Measurements from ENCODE around the gene TOR1AIP2.
A peak's percentile ranks its signal among the peaks of the same experiment; 100 is the strongest.

Gene TOR1AIP2

DNA sequence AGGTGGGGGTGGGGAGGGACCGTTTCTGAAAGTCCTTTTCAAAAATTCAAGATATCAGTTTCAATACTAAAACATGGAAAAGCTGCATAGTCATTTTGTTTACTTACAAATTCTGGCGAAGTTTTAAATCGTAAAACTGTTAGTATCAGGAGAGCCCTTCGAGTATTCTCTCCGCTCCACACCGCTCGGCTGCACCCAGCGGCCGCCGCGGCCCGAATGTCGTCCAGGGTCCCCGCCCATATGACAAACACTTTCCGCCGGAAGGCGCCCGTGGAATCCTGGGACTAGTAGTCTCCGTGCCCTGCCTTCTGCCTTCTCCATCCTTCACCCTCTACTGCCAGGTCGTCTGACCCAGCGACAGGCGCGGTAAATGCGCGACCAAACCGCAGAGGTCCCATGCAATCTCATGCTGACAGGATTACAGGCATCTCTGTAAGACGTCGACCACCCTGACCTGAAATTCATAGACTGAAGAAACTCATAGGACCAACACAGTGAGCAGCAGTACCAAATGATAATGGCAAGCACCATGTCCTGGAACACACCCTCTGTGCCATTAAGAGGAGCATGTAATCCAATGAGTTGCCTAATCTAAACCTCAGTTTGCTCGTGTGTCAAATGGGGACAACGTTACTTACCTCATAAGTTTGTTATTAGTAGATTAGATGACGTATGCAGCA is at the start of gene TOR1AIP2:
TOR1AIP2 (minus strand) TSS at position 218 of the 680 bp plus-strand sequence. CDS start 25,138 bp downstream, outside the sequence.
- peak; percentile 73 to 78 for DNase-seq (ENCODE audit: low read depth in 2 of 2)

DNA sequence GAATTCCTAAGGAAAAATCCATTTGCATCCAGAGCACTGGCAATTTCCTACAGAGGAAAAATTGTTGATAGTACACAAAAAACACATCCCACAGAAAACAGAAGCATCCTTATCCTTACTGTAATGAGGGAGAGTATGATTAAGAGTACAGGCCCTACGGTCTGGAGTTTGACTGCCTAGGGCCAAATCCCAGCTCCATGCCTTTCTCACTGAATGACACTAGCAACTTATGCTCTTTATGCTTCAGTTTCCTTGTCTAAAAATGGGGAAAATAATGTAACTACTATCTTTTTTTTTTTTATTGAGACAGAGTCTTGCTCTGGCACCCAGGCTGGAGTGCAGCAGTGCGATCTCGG is 49.2 kb upstream of the TOR1AIP2 start:
- DNase-seq (ENCODE audit: low read depth in 2 of 2): no peak

DNA sequence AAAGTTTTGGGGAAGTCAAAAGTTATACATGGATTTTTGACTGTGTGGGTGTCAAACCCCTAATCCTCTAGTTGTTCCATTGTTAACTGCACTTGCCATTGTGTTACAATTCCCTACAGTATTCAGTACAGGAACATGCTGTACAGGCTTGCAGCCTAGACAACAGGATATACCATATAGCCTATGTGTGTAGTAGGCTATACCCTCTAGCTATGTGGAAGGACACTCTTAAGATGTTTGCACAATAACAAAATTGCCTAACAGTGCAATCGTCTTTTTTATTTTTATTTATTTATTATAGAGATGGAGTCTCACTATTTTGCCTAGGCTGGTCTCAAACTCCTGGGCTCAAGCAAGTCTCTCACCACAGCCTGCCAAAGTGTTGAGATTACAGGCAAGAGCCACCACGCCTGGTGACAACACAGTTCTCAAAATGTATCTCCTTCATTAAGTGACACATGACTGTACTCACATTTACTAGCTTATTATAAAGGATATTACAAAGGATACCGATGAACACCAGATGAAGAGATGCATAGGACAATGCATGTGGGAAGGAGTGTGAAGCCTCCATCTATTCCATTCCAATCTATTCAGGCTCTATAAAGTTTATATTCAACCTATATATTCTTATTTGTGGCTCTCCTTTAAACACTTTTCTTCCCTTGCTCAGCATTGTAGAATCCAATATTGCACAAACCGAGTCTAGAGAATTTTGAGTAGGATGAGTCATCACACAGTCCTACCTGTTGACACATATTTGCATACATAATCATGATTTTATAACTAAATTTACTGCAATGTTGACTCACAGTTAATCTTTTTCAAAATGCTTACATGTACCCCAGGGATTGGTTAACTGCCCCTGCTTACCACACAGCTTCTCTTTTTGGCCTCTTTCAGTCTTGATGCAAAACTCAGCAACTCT is 48.6 kb upstream of the TOR1AIP2 start:
- DNase-seq (ENCODE audit: low read depth in 2 of 2): no peak

DNA sequence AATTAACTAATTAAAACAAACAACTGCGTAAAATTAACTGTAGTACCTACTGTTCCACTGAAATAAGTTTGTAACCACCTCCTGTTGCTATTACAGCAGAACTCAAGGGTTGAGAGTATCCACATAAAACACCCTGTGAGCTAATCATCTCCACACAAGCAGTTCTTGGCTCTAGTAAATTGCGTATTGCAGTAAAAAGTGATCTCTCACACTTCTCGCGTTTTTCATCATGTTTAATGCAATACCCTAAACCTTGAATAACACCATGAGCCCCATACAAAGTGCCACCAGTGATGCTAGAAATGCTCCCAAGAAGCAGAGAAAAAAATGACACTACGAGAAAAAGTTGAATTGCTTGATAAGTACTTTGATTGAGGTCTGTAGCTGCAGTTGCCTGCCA is 47.7 kb upstream of the TOR1AIP2 start:
- DNase-seq (ENCODE audit: low read depth in 2 of 2): no peak

DNA sequence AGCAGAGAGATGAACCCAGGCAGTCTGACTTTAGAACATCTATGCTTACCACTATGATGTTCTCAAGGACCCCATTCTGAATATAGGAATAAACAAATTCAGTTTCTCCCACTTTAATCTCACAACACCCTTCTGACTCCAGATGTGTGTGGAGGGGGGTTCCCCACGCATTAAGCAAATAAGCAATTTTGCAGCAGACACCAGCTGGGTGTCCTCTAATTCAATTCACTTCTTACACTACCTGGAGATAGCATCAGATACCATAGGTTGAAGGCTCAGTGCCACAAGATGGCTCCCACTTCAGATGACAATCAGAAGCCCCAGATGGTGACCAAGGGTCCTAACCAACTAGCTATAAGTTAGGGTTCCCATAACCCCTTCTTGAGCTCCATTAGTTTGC is 46.7 kb upstream of the TOR1AIP2 start:
- DNase-seq (ENCODE audit: low read depth in 2 of 2): no peak

DNA sequence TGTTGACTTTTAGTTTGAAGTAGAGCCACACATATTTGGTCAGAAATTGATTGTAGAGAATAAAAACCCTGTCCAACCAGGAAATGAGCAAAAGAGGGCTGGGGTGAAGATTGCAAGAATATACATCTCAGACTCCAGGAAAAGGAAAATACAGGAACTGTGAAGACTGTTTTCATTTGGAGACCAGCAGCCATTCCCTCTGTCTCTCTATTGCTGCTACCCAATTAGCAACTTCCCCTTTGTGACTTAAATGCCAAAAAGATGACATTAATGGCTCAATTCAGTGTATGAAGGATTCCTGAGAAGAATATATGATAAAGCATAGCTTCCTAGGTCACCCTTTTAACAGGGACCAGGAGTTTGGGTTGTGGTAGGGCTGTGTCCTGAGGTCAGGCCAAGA is 45.4 kb upstream of the TOR1AIP2 start:
- no peak for DNase-seq (ENCODE audit: low read depth in 2 of 2)

DNA sequence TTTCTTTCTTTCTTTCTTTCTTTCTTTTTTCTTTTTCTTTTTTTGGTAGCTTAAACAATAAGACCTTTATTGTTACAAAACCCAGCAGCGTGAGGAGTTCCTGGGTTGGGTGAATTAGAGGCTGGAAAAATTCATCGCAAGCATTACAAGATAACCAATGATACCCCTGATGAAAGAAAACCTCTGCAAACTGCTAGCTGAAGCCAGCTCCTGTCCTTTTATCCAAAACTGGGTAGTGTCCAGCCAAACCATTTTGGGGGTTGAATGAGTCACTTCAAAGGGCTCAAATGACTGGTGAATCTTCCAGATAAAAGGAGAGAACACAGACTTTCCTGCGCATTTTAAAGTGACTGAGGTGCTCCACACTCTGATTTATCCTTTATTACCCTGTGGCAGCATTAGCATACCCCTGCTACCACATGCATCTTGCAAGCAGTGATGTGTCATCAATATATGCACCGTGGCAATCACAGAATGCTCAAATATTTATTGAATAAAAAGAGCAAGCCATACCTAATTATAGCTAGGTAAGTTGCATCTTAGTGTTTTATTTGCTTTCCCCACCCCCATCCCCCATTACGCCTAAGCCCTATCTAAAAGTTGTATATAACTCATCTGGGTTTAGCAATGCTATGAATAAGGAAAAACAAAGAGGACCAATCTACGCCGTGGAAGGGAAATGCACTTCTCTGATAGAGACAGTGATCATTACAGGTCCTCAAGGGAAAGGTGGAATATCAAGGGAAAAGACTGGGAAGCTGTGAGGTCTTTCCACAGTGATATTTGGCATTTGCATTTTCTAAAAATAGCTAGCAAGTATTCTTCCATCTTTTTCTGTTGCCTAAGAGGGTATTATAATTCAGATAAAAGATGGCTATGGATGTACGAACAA is 44.6 kb upstream of the TOR1AIP2 start:
- no peak for DNase-seq (ENCODE audit: low read depth in 2 of 2)

DNA sequence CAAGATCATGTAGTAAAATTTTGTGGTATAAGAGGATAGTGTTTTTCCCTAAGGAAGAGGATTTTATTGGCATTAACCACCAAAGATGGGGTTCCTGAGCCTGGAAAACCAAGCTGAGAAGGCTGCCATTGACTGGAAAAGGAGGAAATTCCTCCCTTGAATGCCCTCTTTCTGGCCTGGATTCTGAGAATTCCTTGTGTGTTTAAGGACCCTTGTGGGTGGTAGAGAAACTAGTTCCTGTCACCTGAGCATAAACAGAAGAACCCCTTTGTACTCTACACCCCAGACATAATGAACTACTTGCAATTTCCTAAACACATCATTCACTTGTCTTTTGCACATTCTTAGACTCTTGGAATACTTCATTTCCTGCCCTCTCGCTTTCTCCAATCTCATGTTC is 43.9 kb upstream of the TOR1AIP2 start:
- no peak for DNase-seq (ENCODE audit: low read depth in 2 of 2)

DNA sequence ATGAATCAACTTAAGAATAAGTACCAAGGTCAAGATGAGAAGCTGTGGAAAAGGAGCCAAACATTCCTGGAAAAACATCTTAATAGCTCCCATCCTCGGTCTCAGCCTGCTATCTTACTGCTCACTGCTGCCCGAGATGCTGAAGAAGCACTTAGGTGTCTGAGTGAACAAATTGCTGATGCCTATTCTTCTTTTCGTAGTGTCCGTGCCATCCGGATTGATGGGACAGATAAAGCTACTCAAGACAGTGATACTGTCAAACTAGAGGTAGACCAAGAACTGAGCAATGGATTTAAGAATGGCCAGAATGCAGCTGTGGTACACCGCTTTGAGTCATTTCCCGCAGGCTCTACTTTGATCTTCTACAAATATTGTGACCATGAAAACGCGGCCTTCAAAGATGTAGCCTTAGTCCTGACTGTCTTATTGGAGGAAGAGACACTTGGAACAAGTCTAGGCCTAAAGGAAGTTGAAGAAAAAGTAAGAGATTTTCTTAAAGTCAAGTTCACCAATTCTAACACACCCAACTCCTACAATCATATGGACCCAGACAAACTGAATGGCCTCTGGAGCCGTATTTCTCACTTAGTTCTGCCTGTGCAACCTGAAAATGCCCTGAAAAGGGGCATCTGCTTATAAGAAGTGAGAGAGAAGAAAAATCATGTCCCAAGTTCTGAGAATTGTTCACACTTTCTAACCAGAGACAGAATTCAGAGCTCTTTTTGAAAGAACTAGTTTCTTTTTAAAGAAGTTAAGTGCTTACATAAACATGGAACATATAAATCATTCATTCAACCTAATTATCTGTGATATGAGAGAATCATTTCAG is 40.2 kb upstream of the TOR1AIP2 start:
- DNase-seq (ENCODE audit: low read depth in 2 of 2): no peak

DNA sequence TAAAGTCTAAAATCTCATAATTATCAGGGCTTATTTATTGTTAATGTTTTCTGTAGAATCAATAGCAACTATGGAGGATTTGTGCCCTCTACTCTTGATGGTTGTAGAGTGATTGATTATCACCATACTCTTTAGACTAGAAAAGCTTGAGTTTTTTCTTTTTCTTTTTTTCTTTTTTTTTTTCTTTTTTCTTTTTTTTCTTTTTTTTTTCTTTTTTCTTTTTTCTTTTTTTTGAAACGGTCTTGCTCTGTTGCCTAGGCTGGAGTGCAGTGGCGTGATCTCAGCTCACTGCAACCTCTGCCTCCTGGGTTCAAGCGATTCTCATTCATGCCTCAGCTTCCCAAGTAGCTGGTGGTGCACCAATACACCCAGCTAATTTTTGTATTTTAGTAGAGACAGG is 34.2 kb upstream of the TOR1AIP2 start:
- no peak for DNase-seq (ENCODE audit: low read depth in 2 of 2)

DNA sequence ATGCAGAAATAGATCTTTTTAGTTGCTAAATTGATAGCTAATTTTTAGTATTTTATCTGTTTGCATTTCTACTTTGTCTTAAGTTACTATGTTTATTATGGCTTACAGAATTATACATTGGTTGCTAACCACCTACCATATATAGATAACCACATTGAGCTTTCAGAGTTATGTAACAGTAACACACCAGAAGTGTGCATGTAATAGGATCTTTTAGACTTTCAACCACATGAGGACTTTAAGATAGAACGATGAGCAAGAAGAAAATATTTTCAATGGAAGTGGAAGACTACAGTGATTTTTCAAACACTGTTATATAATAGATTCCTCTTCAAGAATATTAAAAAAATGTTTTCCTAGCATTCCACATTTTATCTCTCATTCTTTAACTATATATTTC is 33.3 kb upstream of the TOR1AIP2 start:
- DNase-seq (ENCODE audit: low read depth in 2 of 2): no peak

DNA sequence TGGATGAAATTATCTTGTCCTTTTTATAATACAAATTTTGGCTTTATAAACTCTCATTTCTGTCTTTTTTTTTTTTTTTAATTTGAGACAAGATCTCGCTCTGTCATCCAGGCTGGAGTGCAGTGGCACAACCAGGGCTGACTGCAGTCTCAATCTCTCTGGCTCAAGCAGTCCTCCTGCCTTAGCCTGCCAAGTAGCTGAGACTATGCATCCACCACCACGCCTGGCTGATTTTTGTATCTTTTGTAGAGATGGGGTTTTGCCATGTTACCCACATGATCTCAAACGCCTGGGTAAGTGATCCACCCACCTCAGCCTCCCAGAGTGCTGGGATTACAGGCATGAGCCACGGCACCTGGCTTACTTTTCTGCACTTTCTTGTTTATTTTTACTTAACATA is 12.0 kb upstream of the TOR1AIP2 start:
- DNase-seq (ENCODE audit: low read depth in 2 of 2): no peak

DNA sequence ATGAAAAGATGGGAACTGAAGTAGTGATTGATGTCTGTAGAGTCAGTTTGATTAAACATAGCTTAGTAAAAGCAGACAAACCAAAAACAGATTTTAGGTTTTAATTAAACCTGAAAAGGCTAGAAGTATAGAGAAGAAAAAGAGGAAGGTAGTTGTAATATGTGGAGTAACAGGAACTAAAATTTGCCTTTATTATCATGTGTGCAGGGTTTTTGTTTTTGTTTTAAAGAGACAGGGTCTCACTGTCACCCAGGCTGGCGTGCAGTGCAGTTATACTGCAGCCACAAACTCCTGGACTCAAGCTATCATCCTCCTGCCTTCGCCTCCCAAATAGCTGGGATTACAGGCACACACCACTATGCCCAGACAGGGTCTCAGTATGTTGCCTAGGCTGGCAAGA is 10.5 kb upstream of the TOR1AIP2 start:
- no peak for DNase-seq (ENCODE audit: low read depth in 2 of 2)

DNA sequence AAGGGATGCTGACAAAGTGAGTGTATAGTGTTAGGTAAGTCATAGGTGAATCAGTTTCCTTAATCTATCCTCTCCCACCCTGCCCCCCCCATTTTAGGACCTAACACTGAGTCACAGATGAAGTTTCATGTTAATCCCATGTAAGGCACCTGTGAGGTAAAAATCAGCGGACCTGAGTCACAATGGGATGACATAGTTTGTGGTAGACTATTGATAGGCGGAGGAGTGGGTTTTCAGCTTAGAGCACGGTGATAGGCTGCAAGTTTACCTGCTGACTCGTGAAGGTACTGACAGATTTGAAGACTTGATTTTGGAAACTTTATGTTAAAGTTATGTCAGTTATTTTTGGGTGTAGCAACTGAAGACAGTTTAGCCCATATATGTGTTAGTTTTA is 6.1 kb upstream of the TOR1AIP2 start:
- DNase-seq (ENCODE audit: low read depth in 2 of 2): peak; percentile 12 to 45

DNA sequence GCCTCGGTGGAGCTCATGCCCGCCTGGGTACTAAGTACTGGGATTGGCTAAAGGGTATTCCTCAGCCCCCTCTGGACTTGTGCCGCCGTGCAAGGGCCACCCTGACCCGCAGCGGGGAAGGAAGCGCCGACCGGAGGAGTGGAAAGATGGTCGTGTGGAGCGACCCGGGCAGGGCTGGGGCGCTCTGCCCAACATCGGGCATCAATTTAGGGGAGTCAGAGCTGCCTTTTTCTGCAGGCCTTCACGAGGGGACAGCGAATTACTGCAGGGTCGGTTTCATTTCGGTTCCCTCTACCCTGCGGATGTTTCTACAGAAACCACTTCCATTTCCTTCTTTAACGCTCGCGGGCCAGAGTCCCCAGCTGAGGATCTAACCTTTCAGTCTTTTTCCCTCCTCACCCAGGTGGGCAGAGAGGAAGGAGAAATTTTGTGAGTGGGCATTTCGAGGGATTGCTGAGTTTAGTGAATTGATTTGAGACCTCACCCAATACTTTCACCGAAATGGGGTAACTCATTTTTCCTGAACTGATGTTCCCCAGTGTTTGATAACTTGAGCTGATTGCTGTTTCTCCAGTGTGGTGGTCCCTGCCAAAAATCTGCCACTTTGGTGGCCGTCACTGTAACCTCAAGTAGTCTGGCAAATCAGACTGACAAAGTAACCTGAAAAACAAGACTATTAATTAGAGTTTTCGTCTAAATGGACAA is 5.6 kb upstream of the TOR1AIP2 start:
- no peak for DNase-seq (ENCODE audit: low read depth in 2 of 2)

DNA sequence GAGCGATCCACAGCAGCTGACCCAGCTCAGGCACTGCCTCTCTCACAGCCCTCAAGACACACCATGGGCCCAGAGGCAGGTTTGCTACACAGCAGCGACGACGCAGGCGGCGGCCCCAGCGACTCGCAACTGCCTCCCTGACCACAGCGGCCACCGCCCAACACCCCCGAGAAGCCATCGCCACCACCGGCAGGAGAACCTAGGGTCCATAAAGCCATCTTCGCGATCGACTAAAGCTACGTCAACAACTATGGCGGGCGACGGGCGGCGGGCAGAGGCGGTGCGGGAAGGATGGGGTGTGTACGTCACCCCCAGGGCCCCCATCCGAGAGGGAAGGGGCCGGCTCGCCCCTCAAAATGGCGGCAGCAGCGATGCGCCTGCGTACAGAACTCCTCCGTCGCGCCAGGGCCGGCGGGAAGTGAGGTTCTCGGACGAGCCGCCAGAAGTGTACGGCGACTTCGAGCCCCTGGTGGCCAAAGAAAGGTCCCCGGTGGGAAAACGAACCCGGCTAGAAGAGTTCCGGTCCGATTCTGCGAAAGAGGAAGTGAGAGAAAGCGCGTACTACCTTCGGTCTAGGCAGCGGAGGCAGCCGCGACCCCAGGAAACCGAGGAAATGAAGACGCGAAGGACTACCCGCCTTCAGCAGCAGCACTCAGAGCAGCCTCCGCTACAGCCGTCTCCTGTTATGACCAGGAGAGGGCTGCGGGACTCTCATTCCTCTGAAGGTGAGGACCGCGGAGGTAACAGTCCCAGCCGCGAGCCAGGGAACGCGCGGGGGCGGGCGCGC is 4.8 kb upstream of the TOR1AIP2 start, which contains the start of gene TOR1AIP1:
TOR1AIP1 (plus strand) TSS at position 33 of the 787 bp plus-strand sequence; CDS start at position 251, 218 bp downstream.
- DNase-seq (ENCODE audit: low read depth in 2 of 2): peak; percentile 93 to 94

DNA sequence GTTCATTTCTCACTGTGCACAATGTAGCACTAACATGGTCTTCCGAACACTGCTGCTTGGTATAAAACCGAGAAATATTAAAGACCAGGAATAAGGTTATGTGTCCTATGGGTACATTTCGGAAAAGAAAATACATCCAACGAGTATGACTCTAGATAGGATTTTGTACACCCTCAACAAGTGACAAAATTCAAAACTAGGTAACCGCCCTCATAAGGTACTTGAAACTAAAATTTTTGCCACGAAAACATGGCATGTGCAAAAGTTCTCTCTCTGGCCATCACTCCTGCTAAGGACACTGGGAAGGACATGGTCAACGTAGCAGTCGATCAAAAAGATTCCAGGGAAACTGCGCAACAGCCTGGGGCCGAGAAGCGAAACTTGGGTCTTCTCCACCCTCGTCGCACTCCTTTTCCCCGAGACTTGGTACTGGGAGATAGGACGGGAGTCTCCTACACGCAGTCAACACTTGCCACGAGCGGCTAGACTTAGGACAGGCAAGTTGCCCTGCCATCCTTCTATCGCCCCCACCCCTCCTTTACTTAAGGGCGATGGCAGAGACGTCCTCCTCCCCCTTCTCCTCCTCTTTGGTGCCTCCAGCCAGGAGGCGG is 4.1 kb upstream of the TOR1AIP2 start:
- peak in 1 of 2 donors; percentile 2 for DNase-seq (ENCODE audit: low read depth in 2 of 2)

DNA sequence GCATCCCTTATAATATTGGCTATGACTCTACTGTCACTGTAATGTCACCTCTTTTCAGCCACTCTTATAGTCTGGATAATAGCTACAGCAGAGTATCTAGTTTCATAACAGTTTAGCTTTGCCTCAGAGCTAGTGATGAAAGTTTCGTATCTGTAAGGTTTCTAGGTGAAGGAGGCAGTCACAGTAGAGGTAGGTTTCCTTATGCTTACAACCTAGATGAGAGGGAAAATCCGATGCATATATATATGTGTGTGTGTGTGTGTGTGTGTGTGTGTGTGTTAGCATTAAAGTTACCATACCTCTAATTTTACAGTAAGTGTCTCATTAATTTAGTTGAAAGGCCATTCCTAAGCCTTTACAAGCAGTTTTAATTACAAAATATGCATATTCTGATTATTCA is 2.2 kb upstream of the TOR1AIP2 start:
- no peak for DNase-seq (ENCODE audit: low read depth in 2 of 2)

DNA sequence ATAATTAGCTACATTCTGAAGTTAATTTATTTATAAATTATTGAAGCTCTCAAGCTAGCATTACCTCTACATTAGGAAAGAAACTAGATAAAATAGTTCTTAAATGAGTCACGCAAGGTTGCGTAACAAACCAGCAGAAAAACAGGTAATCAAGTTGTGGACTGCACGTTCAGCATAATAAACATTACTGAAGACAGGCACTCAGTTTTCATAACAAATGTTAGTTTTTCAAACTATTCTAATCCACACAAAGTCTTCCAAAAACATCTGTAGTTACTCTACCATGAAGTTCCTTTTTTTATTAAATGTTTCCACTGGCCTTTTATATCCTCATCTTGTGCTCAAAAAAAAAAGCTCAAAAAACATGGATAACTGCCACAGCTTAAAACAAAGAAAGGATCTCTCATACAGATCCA is 1.3 kb downstream of the TOR1AIP2 start:
- DNase-seq (ENCODE audit: low read depth in 2 of 2): no peak

Measured in activated CD4-positive, alpha-beta T cell treated with anti-CD3 and anti-CD28 coated beads for 24 hours (primary cell).